Activated CD8-positive, alpha-beta memory T cell treated with anti-CD3 and anti-CD28 coated beads, Interleukin-2, amount 50 U/mL, for 4 hours (primary cell): ENCODE measurements around the gene AK8.

Source experiments
- DNase-seq: peaks from one replicate; pipeline ENCODE4 v3.0.0-alpha.2; 2020

AK8 gene

GRCh38 chr9:132710333-132710732 is 167.8 kb downstream of the AK8 start:
- no peak for DNase-seq

GRCh38 chr9:132708769-132709430 is 169.2 kb downstream of the AK8 start:
- DNase-seq: no peak

- DNase-seq: no peak
These were observed 169.8 kb downstream of the AK8 start for GRCh38 chr9:132708239-132708638.

- no peak for DNase-seq
These were observed 174.7 kb downstream of the AK8 start for GRCh38 chr9:132703336-132703735.

GRCh38 chr9:132702254-132702653 is 175.8 kb downstream of the AK8 start:
- no peak for DNase-seq

GRCh38 chr9:132699956-132700355 is 178.1 kb downstream of the AK8 start:
- no peak for DNase-seq

- DNase-seq: no peak
These were observed 179.1 kb downstream of the AK8 start for GRCh38 chr9:132698989-132699388.

- no peak for DNase-seq
These were observed 180.9 kb downstream of the AK8 start for GRCh38 chr9:132697230-132697629.

- peak; percentile 19 for DNase-seq
These were observed 183.9 kb downstream of the AK8 start for GRCh38 chr9:132694144-132694543.

GRCh38 chr9:132690696-132691095 is 187.4 kb downstream of the AK8 start:
- DNase-seq: no peak

- DNase-seq: no peak
These were observed 194.2 kb downstream of the AK8 start for GRCh38 chr9:132683873-132684272.

- no peak for DNase-seq
These were observed 196.5 kb downstream of the AK8 start for GRCh38 chr9:132681561-132681960.

- no peak for DNase-seq
These were observed 198.0 kb downstream of the AK8 start for GRCh38 chr9:132679946-132680625.

GRCh38 chr9:132677976-132678375 is 200.1 kb downstream of the AK8 start:
- no peak for DNase-seq
